GM18499 (cell line): ENCODE data around the gene CLEC20A.

Source experiments
- ATAC-seq: cut with Tn5 transposase; IDR thresholded peaks from one replicate; pipeline ENCODE4 v1.9.1; 2021; ENCODE audit warnings: moderate number of reproducible peaks; ENCODE audit not compliant: insufficient read depth, unreplicated experiment

The CLEC20A gene

GRCh38 chr1:178501705-178502329, 5.1 kb upstream of the CLEC20A start:
- no peak for ATAC-seq

- ATAC-seq, result no peak
These were observed 4.3 kb upstream of the CLEC20A start for GRCh38 chr1:178500936-178501554.

GRCh38 chr1:178500091-178500770, 3.5 kb upstream of the CLEC20A start:
- ATAC-seq, result no peak

DNA sequence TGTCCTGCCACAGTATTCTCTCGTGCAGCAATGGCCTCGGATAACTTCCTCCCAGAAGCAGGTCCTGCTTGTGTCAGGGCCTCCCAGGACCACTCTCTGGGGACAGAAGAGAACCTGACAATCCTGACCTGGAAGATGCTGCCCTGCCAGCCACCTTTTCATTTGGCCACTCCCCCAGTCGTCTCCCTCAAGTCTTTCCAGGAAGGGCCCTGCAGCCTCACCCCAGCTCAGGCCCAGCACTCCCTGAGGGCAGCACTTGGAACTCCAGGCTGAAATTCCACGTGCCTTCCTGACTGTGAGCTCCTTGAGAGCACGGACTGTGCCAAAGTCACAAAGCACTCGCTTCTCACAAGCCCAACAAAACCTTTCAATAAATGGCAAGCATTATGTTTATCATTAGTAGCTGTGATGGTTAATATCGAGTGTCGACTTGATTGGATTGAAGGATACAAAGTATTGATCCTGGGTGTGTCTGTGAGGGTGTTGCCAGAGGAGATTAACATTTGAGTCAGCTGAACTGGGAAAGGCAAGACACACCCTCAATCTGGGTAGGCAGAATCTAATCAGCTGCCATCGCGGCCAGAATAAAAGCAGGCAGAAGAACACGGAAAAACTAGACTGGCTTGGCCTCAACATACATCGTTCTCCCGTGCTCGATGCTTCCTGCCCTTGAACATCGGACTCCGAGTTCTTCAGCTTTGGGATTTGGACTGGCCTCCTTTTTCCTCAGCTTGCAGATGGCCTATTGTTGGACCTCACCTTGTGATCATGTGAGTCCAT, 2.3 kb upstream of the CLEC20A start:
- no peak for ATAC-seq

DNA sequence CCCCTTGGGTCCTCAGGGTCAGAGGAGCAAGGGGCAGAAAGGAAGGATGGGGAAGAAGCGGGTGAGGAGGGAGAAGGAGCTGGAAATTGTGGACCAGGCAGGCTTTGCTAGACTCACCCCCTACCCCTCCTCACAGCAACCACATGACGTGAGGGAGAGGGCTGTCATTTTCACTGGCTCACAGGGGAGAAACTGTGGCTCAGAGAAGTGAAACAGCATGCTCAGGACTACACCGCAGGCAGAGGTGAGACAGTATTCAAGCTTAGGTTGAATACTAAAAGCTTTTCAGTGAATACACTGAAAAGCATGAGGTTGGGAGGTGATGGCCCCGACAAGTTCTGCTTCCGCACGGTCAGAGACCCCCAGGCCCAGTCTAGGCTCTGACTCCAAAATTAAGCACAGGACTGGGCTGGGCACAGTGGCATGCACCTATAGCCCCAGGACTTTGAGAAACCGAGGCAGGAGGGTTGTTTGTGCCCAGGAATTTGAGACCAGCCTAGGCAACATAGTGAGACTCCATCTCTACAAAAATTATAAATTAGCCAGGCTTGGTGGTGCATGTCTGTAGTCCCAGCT, 1.2 kb upstream of the CLEC20A start:
- no peak for ATAC-seq

- no peak for ATAC-seq
These were observed 889 bp downstream of the CLEC20A start for GRCh38 chr1:178495741-178496409.

DNA sequence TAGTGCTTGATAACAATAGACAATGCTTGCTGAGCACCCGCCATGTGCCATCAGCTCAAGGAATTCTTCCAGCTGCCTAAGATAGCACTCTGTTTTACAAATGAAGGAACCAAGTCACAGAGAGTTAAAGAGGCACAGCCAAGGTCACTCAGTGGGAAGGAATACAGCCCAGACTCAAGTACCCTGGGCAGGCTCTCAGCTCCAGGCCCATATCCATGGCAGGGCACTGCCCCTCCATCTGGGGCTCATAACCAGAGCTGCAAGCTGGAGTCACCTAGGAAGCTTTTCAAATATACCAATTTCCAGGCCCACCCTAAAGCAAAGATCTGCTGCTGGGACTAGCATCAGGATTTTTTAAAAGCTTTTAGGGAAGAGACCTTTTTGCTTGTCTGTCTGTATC, 1.6 kb downstream of the CLEC20A start:
- no peak for ATAC-seq

GRCh38 chr1:178494569-178494971, 2.2 kb downstream of the CLEC20A start:
- ATAC-seq, result no peak

- ATAC-seq, result no peak
These were observed 3.4 kb downstream of the CLEC20A start for GRCh38 chr1:178493301-178493741.

DNA sequence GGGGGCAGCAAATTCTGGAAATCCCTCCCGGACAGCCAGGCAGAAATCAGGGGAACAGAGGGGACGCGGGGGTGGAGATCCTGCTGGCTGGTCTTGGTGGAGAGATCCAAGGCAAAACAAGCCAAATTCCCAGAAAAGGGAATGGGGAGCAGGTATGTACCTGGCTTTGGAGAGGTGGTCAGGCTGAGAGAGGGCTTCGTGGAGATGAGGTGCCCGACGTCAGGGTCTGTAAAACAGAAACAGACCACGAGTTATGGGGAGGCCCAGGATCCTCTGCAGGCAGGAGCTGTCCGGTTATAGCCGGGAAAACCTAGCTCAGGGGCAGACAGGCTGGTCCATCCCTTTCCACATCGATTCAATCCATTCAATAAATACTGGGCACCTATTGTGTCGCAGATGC, 4.4 kb downstream of the CLEC20A start:
- no peak for ATAC-seq

DNA sequence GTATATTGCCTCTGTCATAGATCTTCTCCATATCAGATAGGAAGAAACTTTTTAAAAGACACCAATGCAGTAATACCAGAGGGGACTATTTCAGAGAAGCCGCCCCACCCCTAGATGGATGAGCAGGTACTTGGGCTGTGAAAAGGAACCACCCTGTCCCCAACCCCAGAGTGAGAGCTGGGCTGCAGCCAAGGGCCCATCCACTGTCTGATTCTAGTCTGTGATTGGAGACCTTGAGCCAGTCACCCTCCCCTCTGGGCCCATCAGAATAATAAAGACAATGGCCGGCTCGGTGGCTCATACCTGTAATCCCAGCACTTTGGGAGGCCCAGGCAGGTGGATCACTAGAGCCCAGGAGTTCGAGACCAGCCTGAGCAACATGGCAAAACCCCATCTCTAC, 5.0 kb downstream of the CLEC20A start:
- ATAC-seq, result no peak

DNA sequence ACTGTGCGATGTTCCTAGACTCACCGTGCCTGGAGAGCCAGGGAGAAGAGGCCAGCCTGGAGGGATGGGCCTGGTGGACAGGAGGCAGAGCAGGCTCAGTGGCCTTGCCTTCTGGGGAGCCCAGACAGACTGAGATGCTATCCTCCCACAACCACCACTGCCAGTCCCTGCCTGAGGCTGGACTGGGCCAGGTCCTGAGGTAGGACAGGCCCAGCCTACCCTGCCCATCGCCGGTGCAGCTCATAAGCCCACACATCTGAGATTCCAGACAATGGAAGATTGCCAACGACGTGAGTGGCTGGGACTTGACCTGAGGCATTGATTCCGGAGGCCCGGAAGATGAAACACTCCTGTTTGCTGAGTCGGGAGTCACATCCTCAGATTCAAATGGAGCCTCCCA, 5.8 kb downstream of the CLEC20A start:
- no peak for ATAC-seq

DNA sequence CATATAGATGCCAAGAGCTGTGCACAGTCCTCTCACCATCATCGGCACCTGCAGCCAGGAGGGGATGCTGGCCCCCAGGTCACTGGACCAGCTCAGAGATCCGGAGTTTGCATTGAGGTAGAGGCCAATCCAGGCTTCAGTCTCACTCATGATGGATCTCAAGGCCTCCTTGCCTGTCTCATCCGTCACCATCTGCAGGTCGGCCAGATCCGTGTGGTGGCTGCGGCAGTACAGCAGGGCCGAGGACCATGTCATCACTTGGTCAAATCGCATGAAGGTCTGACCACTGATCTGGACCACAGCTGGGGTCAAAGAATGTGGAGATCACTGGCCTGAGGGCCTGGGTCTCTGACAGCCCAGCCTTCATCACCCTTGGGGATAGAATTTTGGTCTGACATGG, 6.6 kb downstream of the CLEC20A start:
- no peak for ATAC-seq

- ATAC-seq, result no peak
These were observed 7.4 kb downstream of the CLEC20A start for GRCh38 chr1:178489399-178489798.

- ATAC-seq, result no peak
These were observed 8.4 kb downstream of the CLEC20A start for GRCh38 chr1:178488393-178488792.

GRCh38 chr1:178487070-178487615, 9.6 kb downstream of the CLEC20A start:
- no peak for ATAC-seq

- no peak for ATAC-seq
These were observed 10.4 kb downstream of the CLEC20A start for GRCh38 chr1:178486100-178487069.

DNA sequence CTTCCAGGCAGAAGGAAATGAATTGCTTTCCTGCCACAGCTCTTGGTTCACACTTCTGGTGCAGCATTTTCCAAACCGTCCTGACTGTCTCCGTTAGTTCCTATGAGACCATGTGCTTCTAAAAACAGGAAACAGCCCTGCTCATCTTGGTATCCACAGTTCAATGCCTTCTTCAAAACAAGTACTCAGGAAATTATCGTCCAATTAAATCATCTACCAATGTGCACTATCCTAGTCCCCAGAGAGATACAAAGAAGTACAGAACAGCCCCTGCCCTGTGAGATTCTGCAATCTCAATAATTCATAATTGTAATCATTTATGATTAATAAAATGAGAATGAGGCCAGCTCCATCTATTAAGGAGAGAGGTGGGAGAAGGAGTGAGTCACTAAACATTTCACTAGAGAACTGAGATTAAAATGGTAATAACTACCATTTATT, 11.2 kb downstream of the CLEC20A start:
- no peak for ATAC-seq
